ENCODE results near the gene DENND2C. TPM values are rescaled to one million over a fixed set of nuclear protein-coding genes. Genes with fewer than 3 reads are reported as not detected.

DENND2C gene
- total and polyA plus RNA-seq, 3 donors from 2014 or later: 10.5 to 18.8 (median 15.0) TPM

- Histone ChIP-seq H3K4me1 (no peaks in the 10 kb centered on the region), H3K9me3 (no peaks in the 10 kb centered on the region), H3K27ac (no peak overlapping the region), H3K36me3 (ENCODE audit: low read depth, missing control alignments) (no peaks in the 10 kb centered on the region), H3K4me3 (no peak overlapping the region), H3K27me3 (no peaks in the 10 kb centered on the region)
- no peak for TF ChIP-seq CTCF (IDR thresholded peaks at IDR 0.05)
- no peak for TF ChIP-seq POLR2A (IDR thresholded peaks at IDR 0.05)
- WGBS, 2 donors: 89 to 95% methylated on average over 16 of the region's 16 CpGs
- intact Hi-C loops (cut with DNase I; ENCODE audit: low total_unique reads): no loop called here
- DNase-seq: no peak
Observed at GRCh38 chr1:114587203-114587991, 82.5 kb downstream of the DENND2C start.

- Histone ChIP-seq H3K9me3 (no peaks in the 10 kb centered on the region), H3K27ac (no peak overlapping the region), H3K4me1 (no peaks in the 10 kb centered on the region), H3K4me3 (no peak overlapping the region), H3K36me3 (ENCODE audit: low read depth, missing control alignments) (no peaks in the 10 kb centered on the region), H3K27me3 (no peaks in the 10 kb centered on the region)
- 93 to 95% methylated on average over 5 of the region's 5 CpGs for WGBS, 2 donors
- intact Hi-C loops (cut with DNase I; ENCODE audit: low total_unique reads): no loop called here
- TF ChIP-seq CTCF (IDR thresholded peaks at IDR 0.05): no peak
- TF ChIP-seq POLR2A (IDR thresholded peaks at IDR 0.05): no peak
- no peak for DNase-seq
Observed at GRCh38 chr1:114586513-114587047, 83.3 kb downstream of the DENND2C start.

DNA sequence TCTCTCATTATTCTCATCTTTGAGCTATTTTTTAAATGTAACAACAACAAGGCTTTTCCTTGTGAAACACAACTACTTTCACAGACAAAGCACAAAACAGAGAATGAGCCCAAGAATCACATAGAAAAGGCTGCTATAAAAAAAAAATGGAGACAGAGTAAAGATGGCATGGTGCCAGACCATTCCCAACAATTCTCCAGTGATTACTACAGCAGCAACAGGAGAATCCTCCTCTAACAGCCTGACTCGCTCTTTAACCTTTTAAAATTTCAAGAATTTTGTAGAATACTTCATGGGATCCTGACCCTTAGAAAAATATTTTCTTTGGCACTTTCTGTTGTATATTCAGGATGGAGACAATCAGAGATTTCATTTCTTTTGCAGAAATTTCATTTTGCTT lies 84.6 kb downstream of the DENND2C start:
- Histone ChIP-seq H3K36me3 (ENCODE audit: low read depth, missing control alignments) (no peaks in the 10 kb centered on the region), H3K9me3 (no peaks in the 10 kb centered on the region), H3K4me3 (no peak overlapping the region), H3K27me3 (no peaks in the 10 kb centered on the region), H3K4me1 (no peaks in the 10 kb centered on the region), H3K27ac (no peak overlapping the region)
- no peak for DNase-seq
- TF ChIP-seq POLR2A (IDR thresholded peaks at IDR 0.05): no peak
- TF ChIP-seq CTCF (IDR thresholded peaks at IDR 0.05): no peak
- intact Hi-C loops (cut with DNase I; ENCODE audit: low total_unique reads): no loop called here
- 71 to 76% methylated on average over 1 of the region's 1 CpG for WGBS, 2 donors

DNA sequence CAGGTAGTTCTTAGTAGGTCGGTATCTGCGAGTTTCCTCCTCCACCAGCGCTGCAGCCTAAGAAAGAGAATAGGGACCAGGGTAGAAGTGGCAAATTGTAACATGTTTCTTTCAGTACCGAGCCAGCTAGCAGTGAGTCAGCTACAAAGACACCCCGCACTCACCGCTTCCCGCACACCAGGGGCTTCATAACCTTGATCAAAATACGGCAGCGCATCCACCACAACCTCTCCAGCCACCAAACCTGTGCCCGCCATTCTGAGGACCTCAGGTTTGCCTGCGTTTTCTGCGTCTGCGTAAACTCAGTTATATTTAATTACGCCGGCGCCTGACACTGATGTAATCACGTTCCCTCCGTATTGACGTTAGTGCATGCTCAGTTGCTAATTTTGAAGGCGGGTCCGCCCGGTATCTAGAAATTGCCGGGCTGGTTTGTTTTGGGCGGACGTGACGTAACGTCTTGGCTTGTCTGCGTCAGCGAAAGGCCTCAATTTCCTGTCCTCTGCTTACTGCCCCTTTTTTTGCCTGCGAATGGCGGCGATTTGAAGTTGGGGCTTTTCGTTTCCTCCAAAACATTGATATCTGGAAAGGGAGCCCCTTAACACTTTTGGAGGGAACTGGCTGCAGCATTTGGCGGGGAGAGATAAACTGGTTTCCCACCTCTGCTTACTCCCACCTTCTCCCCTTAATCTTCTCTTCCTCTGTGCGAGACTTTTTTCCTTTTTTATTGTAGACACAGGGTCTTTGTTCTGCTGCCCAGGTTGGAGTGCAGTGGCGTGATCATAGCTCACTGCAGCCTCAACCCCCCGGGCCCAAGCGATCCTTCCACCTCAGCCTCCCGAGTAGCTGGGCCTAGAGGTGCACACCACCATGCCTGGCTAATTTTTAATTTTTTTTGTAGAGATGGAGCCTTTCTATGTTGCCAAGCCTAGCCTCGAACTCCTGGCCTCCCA lies 88.2 kb downstream of the DENND2C start, which contains the start of gene BCAS2:
Gene BCAS2, minus strand, starts transcription at position 281 of the 953 bp plus-strand sequence. Its CDS starts 24 bp downstream, at position 257.
- Histone ChIP-seq H3K27me3 (no peaks in the 10 kb centered on the region), H3K27ac (peak within 1 kb of the TSS; percentile 86 to 91), H3K36me3 (ENCODE audit: low read depth, missing control alignments) (no peaks in the 10 kb centered on the region), H3K4me3 (peak within 1 kb of the TSS; percentile 67 to 76), H3K4me1 (no peaks in the 10 kb centered on the region), H3K9me3 (no peaks in the 10 kb centered on the region)
- intact Hi-C loops (cut with DNase I; ENCODE audit: low total_unique reads): no loop called here
- 3% methylated on average over 39 to 40 of the region's 40 CpGs for WGBS, 2 donors
- DNase-seq: peak; percentile 99
- TF ChIP-seq CTCF (IDR thresholded peaks at IDR 0.05) (no peak), POLR2A (IDR thresholded peaks at IDR 0.05) (peak; percentile 72)

Data from testis (tissue), 3 donors.